Hematopoietic multipotent progenitor cell (in vitro differentiated cells): ENCODE data around the gene SRRD. TPM values are rescaled to one million over a fixed set of nuclear protein-coding genes. Genes with fewer than 3 reads are reported as not detected.

ENCODE experiments used
- total RNA-seq: library from RNA; depleted of rRNA; stranded (reverse); fragments of >200 nt; gene quantifications from one replicate; pipeline ENCODE4 v1.2.3, GENCODE V29; 2012

SRRD gene
- total RNA-seq, 1 donor = 8.3 TPM

Other genes starting within 250 kb of the SRRD start
- 1.9 TPM for gene ASPHD2, start 54.6 kb upstream of the SRRD start, total RNA-seq
- 64.9 TPM for gene HPS4, start 94 bp upstream of the SRRD start, total RNA-seq
- 33.7 TPM for gene TFIP11, start 28.6 kb downstream of the SRRD start, total RNA-seq
- gene TPST2, start 106.3 kb downstream of the SRRD start, total RNA-seq = 120 TPM
- gene CRYBB1, start 134.2 kb downstream of the SRRD start, total RNA-seq = 0.27 TPM
- not detected for gene CRYBA4, start 138.1 kb downstream of the SRRD start, total RNA-seq
- gene MIAT, start 173.7 kb downstream of the SRRD start, total RNA-seq = 14.3 TPM